ENCODE measurements around the gene VAPA.

GRCh38 chr18:9925795-9926194 is 12.0 kb downstream of the VAPA start:
- TF ChIP-seq, protein P1, sequence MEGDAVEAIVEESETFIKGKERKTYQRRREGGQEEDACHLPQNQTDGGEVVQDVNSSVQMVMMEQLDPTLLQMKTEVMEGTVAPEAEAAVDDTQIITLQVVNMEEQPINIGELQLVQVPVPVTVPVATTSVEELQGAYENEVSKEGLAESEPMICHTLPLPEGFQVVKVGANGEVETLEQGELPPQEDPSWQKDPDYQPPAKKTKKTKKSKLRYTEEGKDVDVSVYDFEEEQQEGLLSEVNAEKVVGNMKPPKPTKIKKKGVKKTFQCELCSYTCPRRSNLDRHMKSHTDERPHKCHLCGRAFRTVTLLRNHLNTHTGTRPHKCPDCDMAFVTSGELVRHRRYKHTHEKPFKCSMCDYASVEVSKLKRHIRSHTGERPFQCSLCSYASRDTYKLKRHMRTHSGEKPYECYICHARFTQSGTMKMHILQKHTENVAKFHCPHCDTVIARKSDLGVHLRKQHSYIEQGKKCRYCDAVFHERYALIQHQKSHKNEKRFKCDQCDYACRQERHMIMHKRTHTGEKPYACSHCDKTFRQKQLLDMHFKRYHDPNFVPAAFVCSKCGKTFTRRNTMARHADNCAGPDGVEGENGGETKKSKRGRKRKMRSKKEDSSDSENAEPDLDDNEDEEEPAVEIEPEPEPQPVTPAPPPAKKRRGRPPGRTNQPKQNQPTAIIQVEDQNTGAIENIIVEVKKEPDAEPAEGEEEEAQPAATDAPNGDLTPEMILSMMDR (IDR thresholded peaks at IDR 0.05): no peak
- TF ChIP-seq POLR2A (IDR thresholded peaks at IDR 0.05): no peak

All from lower leg skin (tissue), 3 donors.